Forelimb muscle (tissue), 1 donor: ENCODE measurements around the gene HSD17B4. TPM values are rescaled to one million over a fixed set of nuclear protein-coding genes. Genes with fewer than 3 reads are reported as not detected.
"Not testable (repeated sequence)": the region's sequence is repeated elsewhere in the genome, so short reads cannot be mapped to it uniquely, and the experiment has no call there.

Source experiments
- DNase-seq: peaks from one replicate; pipeline ENCODE4 v3.0.0-alpha.2; 2013; ENCODE audit warnings: low read depth
- polyA plus RNA-seq: library from polyadenylated mRNA; unstranded; fragments of 120-200 nt; gene quantifications from one replicate; pipeline ENCODE4 v1.2.1, GENCODE V29; 2013; ENCODE audit not compliant: insufficient read length

The HSD17B4 gene
- polyA plus RNA-seq: 60.7 TPM

GRCh38 chr5:119452373-119453039, at the start of gene HSD17B4:
HSD17B4 (plus strand) TSS chr5:119452497; CDS start chr5:119452576, 79 bp downstream.
- peak; percentile 65 for DNase-seq

- no peak for DNase-seq
Observed at GRCh38 chr5:119402555-119402954, 49.7 kb upstream of the HSD17B4 start.

GRCh38 chr5:119404033-119404432, 48.3 kb upstream of the HSD17B4 start:
- no peak for DNase-seq

- DNase-seq: no peak
Observed at GRCh38 chr5:119405419-119405818, 46.9 kb upstream of the HSD17B4 start.

- no peak for DNase-seq
Observed at GRCh38 chr5:119406551-119407110, 45.7 kb upstream of the HSD17B4 start.

GRCh38 chr5:119409235-119409815, 43.0 kb upstream of the HSD17B4 start:
- DNase-seq: no peak

GRCh38 chr5:119410448-119411159, 41.7 kb upstream of the HSD17B4 start:
- DNase-seq: no peak

- peak; percentile 71 for DNase-seq
Observed at GRCh38 chr5:119411361-119412278, 40.7 kb upstream of the HSD17B4 start.

- DNase-seq: no peak
Observed at GRCh38 chr5:119412279-119413227, 39.7 kb upstream of the HSD17B4 start.

- not testable (repeated sequence) for DNase-seq
Observed at GRCh38 chr5:119414124-119414734, 38.1 kb upstream of the HSD17B4 start.

GRCh38 chr5:119417891-119418605, 34.2 kb upstream of the HSD17B4 start:
- DNase-seq: no peak

GRCh38 chr5:119418606-119419100, 33.6 kb upstream of the HSD17B4 start:
- DNase-seq: no peak

GRCh38 chr5:119420169-119420568, 32.1 kb upstream of the HSD17B4 start:
- no peak for DNase-seq

- DNase-seq: no peak
Observed at GRCh38 chr5:119426057-119426456, 26.2 kb upstream of the HSD17B4 start.

- no peak for DNase-seq
Observed at GRCh38 chr5:119427060-119427459, 25.2 kb upstream of the HSD17B4 start.

GRCh38 chr5:119427596-119427995, 24.7 kb upstream of the HSD17B4 start:
- not testable (repeated sequence) for DNase-seq

- DNase-seq: not testable (repeated sequence)
Observed at GRCh38 chr5:119428166-119428565, 24.1 kb upstream of the HSD17B4 start.

- not testable (repeated sequence) for DNase-seq
Observed at GRCh38 chr5:119428574-119428973, 23.7 kb upstream of the HSD17B4 start.
